Hepatocyte (in vitro differentiated cells): ENCODE results near the gene LRRK2.

Experiments
- EZH2 ChIP-seq: fragments of 200-600 bp; sonication (generic); IDR thresholded peaks from 2 replicates; pipeline ENCODE4 v1.6.1; 2016; ENCODE audit warnings: antibody characterized with exemption, mild to moderate bottlenecking, borderline replicate concordance
- EZH2phosphoT487 ChIP-seq: fragments of 200-600 bp; sonication (generic); IDR thresholded peaks from one replicate; pipeline ENCODE4 v1.6.1; 2018; ENCODE audit warnings: antibody characterized with exemption, mild to moderate bottlenecking, low read depth, moderate library complexity; ENCODE audit not compliant: unreplicated experiment, severe bottlenecking
- TF ChIP-seq, protein P1 (sequence below): fragments of 200-600 bp; sonication (generic); IDR thresholded peaks from 2 replicates; pipeline ENCODE4 v1.5.1; 2016; ENCODE audit warnings: antibody characterized with exemption, mild to moderate bottlenecking; ENCODE audit not compliant: poor library complexity

GRCh38 chr12:40232602-40233001, 7.8 kb downstream of the LRRK2 start:
- TF ChIP-seq, protein P1, sequence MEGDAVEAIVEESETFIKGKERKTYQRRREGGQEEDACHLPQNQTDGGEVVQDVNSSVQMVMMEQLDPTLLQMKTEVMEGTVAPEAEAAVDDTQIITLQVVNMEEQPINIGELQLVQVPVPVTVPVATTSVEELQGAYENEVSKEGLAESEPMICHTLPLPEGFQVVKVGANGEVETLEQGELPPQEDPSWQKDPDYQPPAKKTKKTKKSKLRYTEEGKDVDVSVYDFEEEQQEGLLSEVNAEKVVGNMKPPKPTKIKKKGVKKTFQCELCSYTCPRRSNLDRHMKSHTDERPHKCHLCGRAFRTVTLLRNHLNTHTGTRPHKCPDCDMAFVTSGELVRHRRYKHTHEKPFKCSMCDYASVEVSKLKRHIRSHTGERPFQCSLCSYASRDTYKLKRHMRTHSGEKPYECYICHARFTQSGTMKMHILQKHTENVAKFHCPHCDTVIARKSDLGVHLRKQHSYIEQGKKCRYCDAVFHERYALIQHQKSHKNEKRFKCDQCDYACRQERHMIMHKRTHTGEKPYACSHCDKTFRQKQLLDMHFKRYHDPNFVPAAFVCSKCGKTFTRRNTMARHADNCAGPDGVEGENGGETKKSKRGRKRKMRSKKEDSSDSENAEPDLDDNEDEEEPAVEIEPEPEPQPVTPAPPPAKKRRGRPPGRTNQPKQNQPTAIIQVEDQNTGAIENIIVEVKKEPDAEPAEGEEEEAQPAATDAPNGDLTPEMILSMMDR = no peak
- TF ChIP-seq EZH2 = no peak
- no peak for TF ChIP-seq EZH2phosphoT487
